Neuronal stem cell (in vitro differentiated cells): ENCODE data around the gene IZUMO4.

Experiments used
- DNase-seq: peaks from one replicate; pipeline ENCODE4 v3.0.0-alpha.2; 2013; ENCODE audit warnings: low spot score
- H2AFZ ChIP-seq: one replicate; pipeline ENCODE4 v1.6.1; 2013; ENCODE audit warnings: mild to moderate bottlenecking, low read length, inconsistent platforms
- H2AK5ac ChIP-seq: 2 replicates; pipeline ENCODE4 v1.6.1; 2013; ENCODE audit warnings: low read depth, mild to moderate bottlenecking, inconsistent platforms, low read length, moderate library complexity, mixed read lengths
- H2BK120ac ChIP-seq: 2 replicates; pipeline ENCODE4 v1.6.1; 2013; ENCODE audit warnings: low read depth, mild to moderate bottlenecking, inconsistent platforms, low read length, moderate library complexity, mixed read lengths
- H2BK12ac ChIP-seq: one replicate; pipeline ENCODE4 v1.6.1; 2013; ENCODE audit warnings: low read length, inconsistent platforms
- H2BK15ac ChIP-seq: 2 replicates; pipeline ENCODE4 v1.6.1; 2013; ENCODE audit warnings: mild to moderate bottlenecking, low read length, inconsistent platforms, mixed read lengths
- H2BK5ac ChIP-seq: one replicate; pipeline ENCODE4 v1.6.1; 2013; ENCODE audit warnings: inconsistent platforms, mild to moderate bottlenecking, low read length, moderate library complexity
- H3K14ac ChIP-seq: one replicate; pipeline ENCODE4 v1.6.1; 2013; ENCODE audit warnings: low read length, inconsistent platforms
- H3K18ac ChIP-seq: 2 replicates; pipeline ENCODE4 v1.6.1; 2013; ENCODE audit warnings: low read length, inconsistent platforms
- H3K23ac ChIP-seq: 2 replicates; pipeline ENCODE4 v1.6.1; 2013; ENCODE audit warnings: low read depth, mild to moderate bottlenecking, mixed read lengths, low read length, inconsistent platforms; ENCODE audit not compliant: poor library complexity
- H3K27ac ChIP-seq: replicated peaks from 3 replicates; pipeline ENCODE4 v1.5.1; 2013; ENCODE audit warnings: low read length, inconsistent platforms
- H3K27me3 ChIP-seq, 3 experiments: 2 replicates each; pipeline ENCODE4 v1.6.1; 2013; ENCODE audit warnings: low read length in 3 of 3, mild to moderate bottlenecking in 2 of 3, inconsistent platforms in 1 of 3, low read depth in 1 of 3, mixed read lengths in 1 of 3, moderate library complexity in 1 of 3; ENCODE audit not compliant: control insufficient read depth in 3 of 3, insufficient read depth in 3 of 3
- H3K36me3 ChIP-seq, 2 donors: replicated peaks in 1 of 2; 2 replicates each; pipeline ENCODE4 v1.6.1; 2013; ENCODE audit warnings: low read length in 2 of 2; ENCODE audit not compliant: control insufficient read depth in 2 of 2, insufficient read depth in 2 of 2
- H3K4ac ChIP-seq: 2 replicates; pipeline ENCODE4 v1.6.1; 2013; ENCODE audit warnings: inconsistent platforms, mild to moderate bottlenecking, low read length, moderate library complexity
- H3K4me1 ChIP-seq, 2 donors: 1 replicate in 1 of 2; 2 replicates in 1 of 2; pipeline ENCODE4 v1.6.1; 2013; ENCODE audit warnings: low read length in 2 of 2, low read depth in 1 of 2; ENCODE audit not compliant: control insufficient read depth in 2 of 2, insufficient read depth in 1 of 2
- H3K4me2 ChIP-seq: one replicate; pipeline ENCODE4 v1.6.1; 2013; ENCODE audit warnings: mild to moderate bottlenecking, low read length, inconsistent platforms; ENCODE audit not compliant: insufficient read depth, poor library complexity, severe bottlenecking
- H3K4me3 ChIP-seq, 2 donors: 2 replicates each; pipeline ENCODE4 v1.5.1; 2013; ENCODE audit warnings: low read length in 2 of 2, mild to moderate bottlenecking in 2 of 2, inconsistent platforms in 1 of 2, moderate library complexity in 1 of 2
- H3K79me1 ChIP-seq: one replicate; pipeline ENCODE4 v1.6.1; 2013; ENCODE audit warnings: low read depth, mild to moderate bottlenecking, inconsistent platforms, low read length, moderate library complexity
- H3K9ac ChIP-seq: one replicate; pipeline ENCODE4 v1.6.1; 2013; ENCODE audit warnings: mild to moderate bottlenecking, low read depth, low read length, inconsistent platforms; ENCODE audit not compliant: poor library complexity
- H3K9me3 ChIP-seq, 2 donors: replicated peaks in 1 of 2; 2 replicates each; pipeline versions ENCODE3 to v1.6.1; 2013; ENCODE audit warnings: low read length in 2 of 2, mild to moderate bottlenecking in 2 of 2, inconsistent platforms in 1 of 2, low read depth in 1 of 2, mixed read lengths in 1 of 2, moderate library complexity in 1 of 2; ENCODE audit not compliant: control insufficient read depth in 2 of 2, insufficient read depth in 1 of 2
- H4K8ac ChIP-seq: one replicate; pipeline ENCODE4 v1.6.1; 2013; ENCODE audit warnings: low read depth, mild to moderate bottlenecking, inconsistent platforms, low read length, moderate library complexity
- H4K91ac ChIP-seq: one replicate; pipeline ENCODE4 v1.6.1; 2013; ENCODE audit warnings: low read length, low read depth, mild to moderate bottlenecking, inconsistent platforms; ENCODE audit not compliant: poor library complexity
- WGBS, 2 donors: extraction: QIAGEN DNeasy Blood & Tissue Kit; methylation state at CpG; one replicate each; pipeline ENCODE4 v1.1.7; 2013; ENCODE audit warnings: missing lambda C conversion rate in 2 of 2, mixed read lengths in 1 of 2; ENCODE audit not compliant: insufficient read length in 2 of 2, insufficient replicate concordance in 1 of 2; ENCODE audit errors: extremely low coverage in 2 of 2; 5-methylcytosine and 5-hydroxymethylcytosine counted together

IZUMO4 gene

GRCh38 chr19:2077833-2078619, 18.7 kb upstream of the IZUMO4 start:
- no peak overlapping the region for H2BK5ac ChIP-seq
- no peak overlapping the region for H3K9ac ChIP-seq

GRCh38 chr19:2079076-2079864, 17.4 kb upstream of the IZUMO4 start:
- H2AFZ ChIP-seq, result no peak overlapping the region
- no peak overlapping the region for H3K4me3 ChIP-seq
- H3K14ac ChIP-seq, result no peak overlapping the region
- H2BK120ac ChIP-seq, result no peak overlapping the region
- no peaks in the 10 kb centered on the region for H3K27me3 ChIP-seq
- no peak overlapping the region for H2BK12ac ChIP-seq
- no CpG with 5 or more reads among the region's 32 CpGs for WGBS, 2 donors
- no peak overlapping the region for H3K23ac ChIP-seq
- no peak overlapping the region for H2BK5ac ChIP-seq
- no peak overlapping the region for H4K8ac ChIP-seq
- H3K9me3 ChIP-seq, result peaks cover 0 to 2% of the 10 kb centered on the region in 2 donors
- no peak overlapping the region for H3K27ac ChIP-seq
- no peak overlapping the region for H3K4ac ChIP-seq
- peaks cover 6% of the 10 kb centered on the region for H3K79me1 ChIP-seq
- no peak overlapping the region for H3K9ac ChIP-seq
- no peaks in the 10 kb centered on the region for H3K4me1 ChIP-seq
- H3K4me2 ChIP-seq, result no peak overlapping the region
- H2AK5ac ChIP-seq, result no peak overlapping the region
- H3K36me3 ChIP-seq, result peaks cover 26 to 87% of the 10 kb centered on the region in 2 donors
- H3K18ac ChIP-seq, result no peak overlapping the region
- no peak for DNase-seq
- H4K91ac ChIP-seq, result no peak overlapping the region
- H2BK15ac ChIP-seq, result no peak overlapping the region

More at GRCh38 chr19:2077833-2078619, 18.7 kb upstream of the IZUMO4 start:
- Histone ChIP-seq H2BK120ac (no peak overlapping the region), H3K27ac (no peak overlapping the region), H2BK15ac (peak overlapping the region; percentile 17), H3K14ac (no peak overlapping the region), H3K23ac (no peak overlapping the region), H2BK12ac (no peak overlapping the region), H3K79me1 (peaks cover 6% of the 10 kb centered on the region), H3K4me1 (no peaks in the 10 kb centered on the region), H3K9me3 (peaks cover 0 to 2% of the 10 kb centered on the region in 2 donors), H3K4me3 (no peak overlapping the region), H3K4me2 (no peak overlapping the region), H3K27me3 (no peaks in the 10 kb centered on the region), H3K18ac (peak overlapping the region; percentile 38), H3K4ac (no peak overlapping the region), H4K91ac (no peak overlapping the region), H3K36me3 (peaks cover 27 to 89% of the 10 kb centered on the region in 2 donors), H2AK5ac (no peak overlapping the region), H4K8ac (no peak overlapping the region), H2AFZ (no peak overlapping the region)
- no peak for DNase-seq
- WGBS, 2 donors, result no CpG with 5 or more reads among the region's 44 CpGs

- no peak overlapping the region for H2AK5ac ChIP-seq
- no peak overlapping the region for H3K18ac ChIP-seq
- H2AFZ ChIP-seq, result no peak overlapping the region
- no peaks in the 10 kb centered on the region for H3K27me3 ChIP-seq
- no peak overlapping the region for H2BK5ac ChIP-seq
- no peak for DNase-seq
- H3K4me3 ChIP-seq, result peak overlapping the region in 1 of 2 donors; percentile 27
- peaks cover 26 to 86% of the 10 kb centered on the region in 2 donors for H3K36me3 ChIP-seq
- no peak overlapping the region for H4K91ac ChIP-seq
- H3K4me1 ChIP-seq, result no peaks in the 10 kb centered on the region
- H3K27ac ChIP-seq, result no peak overlapping the region
- H3K9me3 ChIP-seq, result peaks cover 0 to 2% of the 10 kb centered on the region in 2 donors
- no peak overlapping the region for H3K4ac ChIP-seq
- no peak overlapping the region for H4K8ac ChIP-seq
- H3K23ac ChIP-seq, result no peak overlapping the region
- peak overlapping the region; percentile 14 for H2BK12ac ChIP-seq
- no peak overlapping the region for H2BK120ac ChIP-seq
- H3K79me1 ChIP-seq, result peaks cover 6% of the 10 kb centered on the region
- no peak overlapping the region for H2BK15ac ChIP-seq
- no peak overlapping the region for H3K14ac ChIP-seq
- peak overlapping the region; percentile 70 for H3K9ac ChIP-seq
- H3K4me2 ChIP-seq, result no peak overlapping the region
- no CpG with 5 or more reads among the region's 23 CpGs for WGBS, 2 donors
Measured at GRCh38 chr19:2079865-2080301, 16.8 kb upstream of the IZUMO4 start.
